ENCODE measurements around the gene DUSP16.
"Not testable (repeated sequence)": the region's sequence is repeated elsewhere in the genome, so short reads cannot be mapped to it uniquely, and the experiment has no call there.

The DUSP16 gene

GRCh38 chr12:12582895-12583303, 20.2 kb upstream of the DUSP16 start:
- no peak for DNase-seq

GRCh38 chr12:12582193-12582881, 19.7 kb upstream of the DUSP16 start:
- no peak for DNase-seq

- DNase-seq, result not testable (repeated sequence)
These were observed 18.1 kb upstream of the DUSP16 start for GRCh38 chr12:12580716-12581115.

- no peak for DNase-seq
These were observed 15.1 kb upstream of the DUSP16 start for GRCh38 chr12:12577786-12578185.

GRCh38 chr12:12572659-12573058, 10.0 kb upstream of the DUSP16 start:
- no peak for DNase-seq

GRCh38 chr12:12565971-12566370, 3.3 kb upstream of the DUSP16 start:
- not testable (repeated sequence) for DNase-seq

GRCh38 chr12:12564911-12565310, 2.2 kb upstream of the DUSP16 start:
- no peak for DNase-seq

GRCh38 chr12:12563290-12563928, 746 bp upstream of the DUSP16 start:
- DNase-seq, result no peak

GRCh38 chr12:12562016-12562483, 613 bp downstream of the DUSP16 start:
- no peak for DNase-seq

- DNase-seq, result peak; percentile 24
These were observed 1.2 kb downstream of the DUSP16 start for GRCh38 chr12:12561371-12562015.

GRCh38 chr12:12560587-12561370, 1.9 kb downstream of the DUSP16 start:
- peak; percentile 16 for DNase-seq

GRCh38 chr12:12559719-12560296, 2.9 kb downstream of the DUSP16 start:
- no peak for DNase-seq

GRCh38 chr12:12558291-12558690, 4.4 kb downstream of the DUSP16 start:
- no peak for DNase-seq

- no peak for DNase-seq
These were observed 4.9 kb downstream of the DUSP16 start for GRCh38 chr12:12557733-12558132.

- no peak for DNase-seq
These were observed 7.0 kb downstream of the DUSP16 start for GRCh38 chr12:12555656-12556055.

- no peak for DNase-seq
These were observed 9.4 kb downstream of the DUSP16 start for GRCh38 chr12:12553208-12553785.

- peak; percentile 10 for DNase-seq
These were observed 11.5 kb downstream of the DUSP16 start for GRCh38 chr12:12551115-12551514.

GRCh38 chr12:12550277-12550676, 12.4 kb downstream of the DUSP16 start:
- DNase-seq, result no peak

GRCh38 chr12:12549426-12549825, 13.2 kb downstream of the DUSP16 start:
- DNase-seq, result no peak

- no peak for DNase-seq
These were observed 13.9 kb downstream of the DUSP16 start for GRCh38 chr12:12548713-12549112.

GRCh38 chr12:12546314-12546772, 16.3 kb downstream of the DUSP16 start:
- DNase-seq, result no peak

GRCh38 chr12:12543959-12544358, 18.7 kb downstream of the DUSP16 start:
- DNase-seq, result no peak
